PC-9 (cell line): ENCODE measurements around the gene FBXO7.

Source experiments
- EZH2 ChIP-seq: fragments of 200-600 bp; sonication (generic); IDR thresholded peaks from 2 replicates; pipeline ENCODE4 v1.8.0; 2017; ENCODE audit warnings: antibody characterized with exemption, low read depth
- TF ChIP-seq, protein P1 (sequence below): fragments of 200-600 bp; sonication (generic); conservative IDR thresholded peaks from 2 replicates; pipeline ENCODE4 v1.6.1; 2017; ENCODE audit warnings: mixed run types, antibody characterized with exemption, mild to moderate bottlenecking, moderate library complexity

DNA sequence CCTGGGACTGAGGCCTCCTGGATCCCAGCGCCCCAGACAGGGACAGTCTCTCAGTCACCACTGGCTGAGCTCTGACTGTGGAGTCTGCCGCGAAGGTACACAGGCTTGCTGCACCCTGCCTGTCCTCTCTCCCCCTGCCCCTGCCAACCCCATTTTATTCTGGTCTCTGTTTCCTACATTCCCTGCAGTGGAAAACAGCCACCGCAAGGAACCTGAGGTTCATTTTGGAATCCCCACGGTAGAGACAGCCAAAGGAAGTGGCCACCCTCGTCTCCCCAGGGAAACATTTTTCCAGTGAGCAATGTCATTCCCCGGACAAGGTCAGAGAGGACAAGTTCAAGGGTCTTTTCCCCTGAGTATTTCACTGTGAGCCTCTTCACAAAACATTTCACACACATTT, 56.6 kb downstream of the FBXO7 start:
- TF ChIP-seq, protein P1, sequence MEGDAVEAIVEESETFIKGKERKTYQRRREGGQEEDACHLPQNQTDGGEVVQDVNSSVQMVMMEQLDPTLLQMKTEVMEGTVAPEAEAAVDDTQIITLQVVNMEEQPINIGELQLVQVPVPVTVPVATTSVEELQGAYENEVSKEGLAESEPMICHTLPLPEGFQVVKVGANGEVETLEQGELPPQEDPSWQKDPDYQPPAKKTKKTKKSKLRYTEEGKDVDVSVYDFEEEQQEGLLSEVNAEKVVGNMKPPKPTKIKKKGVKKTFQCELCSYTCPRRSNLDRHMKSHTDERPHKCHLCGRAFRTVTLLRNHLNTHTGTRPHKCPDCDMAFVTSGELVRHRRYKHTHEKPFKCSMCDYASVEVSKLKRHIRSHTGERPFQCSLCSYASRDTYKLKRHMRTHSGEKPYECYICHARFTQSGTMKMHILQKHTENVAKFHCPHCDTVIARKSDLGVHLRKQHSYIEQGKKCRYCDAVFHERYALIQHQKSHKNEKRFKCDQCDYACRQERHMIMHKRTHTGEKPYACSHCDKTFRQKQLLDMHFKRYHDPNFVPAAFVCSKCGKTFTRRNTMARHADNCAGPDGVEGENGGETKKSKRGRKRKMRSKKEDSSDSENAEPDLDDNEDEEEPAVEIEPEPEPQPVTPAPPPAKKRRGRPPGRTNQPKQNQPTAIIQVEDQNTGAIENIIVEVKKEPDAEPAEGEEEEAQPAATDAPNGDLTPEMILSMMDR: no peak
- no peak for TF ChIP-seq EZH2
